H1 (cell line): ENCODE measurements around the gene AP2B1. TPM values are rescaled to one million over a fixed set of nuclear protein-coding genes. Genes with fewer than 3 reads are reported as not detected.

ENCODE experiments used
- CTCF ChIA-PET: fragments of 300-600 bp; sonication (Branson Sonifier 250); formaldehyde crosslinking; loops from one replicate; lab custom pipeline; 2021; ENCODE audit not compliant: partially characterized antibody; lab: Charles Lee
- POLR2A ChIA-PET: fragments of 300-600 bp; sonication (Branson Sonifier 250); formaldehyde crosslinking; loops from one replicate; lab custom pipeline; 2021; ENCODE audit warnings: inconsistent platforms; ENCODE audit not compliant: partially characterized antibody; lab: Charles Lee
- DNase-seq, 2 experiments: peaks; one replicate each; pipeline versions ENCODE4 v3.0.0 to v3.0.0-alpha.2; 2010 to 2022; ENCODE audit warnings: low spot score in 2 of 2, low read depth in 1 of 2, mixed read lengths in 1 of 2
- FAIRE-seq: peaks from 2 replicates; lab custom pipeline; 2011; peaks lifted over from hg19 to GRCh38; lab: Jason Lieb, UNC
- H2AFZ ChIP-seq: 2 replicates; pipeline ENCODE4 v1.8.1; 2012; ENCODE audit warnings: low read length, inconsistent platforms
- H2AK5ac ChIP-seq: 2 replicates; pipeline ENCODE4 v1.6.1; 2013; ENCODE audit warnings: low read depth, low read length
- H2BK120ac ChIP-seq: replicated peaks from 2 replicates; pipeline ENCODE3; 2013; ENCODE audit warnings: low read depth, low read length, inconsistent platforms
- H2BK12ac ChIP-seq: 2 replicates; pipeline ENCODE4 v1.6.1; 2013; ENCODE audit warnings: low read depth, low read length
- H2BK15ac ChIP-seq: 2 replicates; pipeline ENCODE4 v1.6.1; 2013; ENCODE audit warnings: low read length
- H2BK20ac ChIP-seq: 2 replicates; pipeline ENCODE4 v1.6.1; 2013; ENCODE audit warnings: low read length
- H2BK5ac ChIP-seq: 2 replicates; pipeline ENCODE4 v1.6.1; 2013; ENCODE audit warnings: low read depth, low read length
- H3K14ac ChIP-seq: 2 replicates; pipeline ENCODE4 v1.6.1; 2013; ENCODE audit warnings: inconsistent platforms; ENCODE audit not compliant: insufficient read length
- H3K18ac ChIP-seq: 2 replicates; pipeline ENCODE4 v1.6.1; 2013; ENCODE audit warnings: low read length; ENCODE audit errors: extremely low read depth
- H3K23ac ChIP-seq: 2 replicates; pipeline ENCODE4 v1.6.1; 2013; ENCODE audit warnings: inconsistent platforms; ENCODE audit not compliant: insufficient read length
- H3K23me2 ChIP-seq: 2 replicates; pipeline ENCODE4 v1.6.1; 2013; ENCODE audit warnings: low read depth, low read length
- H3K27ac ChIP-seq: 2 replicates; pipeline ENCODE4 v1.6.1; 2011; ENCODE audit warnings: low read depth, low read length, inconsistent platforms
- H3K27me3 ChIP-seq, 4 experiments: replicated peaks in 1 of 4; 1 replicate in 1 of 4; 2 replicates in 3 of 4; pipeline versions ENCODE4 v1.6.1 to v1.8.1; 2011 to 2013; ENCODE audit warnings: low read length in 3 of 4, mild to moderate bottlenecking in 3 of 4, inconsistent platforms in 2 of 4, mixed read lengths in 2 of 4, moderate library complexity in 1 of 4; ENCODE audit not compliant: control insufficient read depth in 3 of 4, insufficient read depth in 3 of 4; ENCODE audit errors: extremely low read depth in 1 of 4
- H3K36me3 ChIP-seq, 4 experiments: 2 replicates each; pipeline versions ENCODE4 v1.6.1 to v1.8.1; 2011 to 2013; ENCODE audit warnings: mild to moderate bottlenecking in 4 of 4, low read length in 3 of 4, moderate library complexity in 2 of 4, control low read depth in 1 of 4, inconsistent platforms in 1 of 4; ENCODE audit not compliant: insufficient read depth in 4 of 4, control insufficient read depth in 2 of 4
- H3K4ac ChIP-seq: replicated peaks from 2 replicates; pipeline ENCODE3; 2013; ENCODE audit warnings: low read length, low read depth, mixed read lengths, inconsistent platforms; ENCODE audit not compliant: insufficient read length
- H3K4me1 ChIP-seq, 4 experiments: replicated peaks in 1 of 4; 1 replicate in 1 of 4; 2 replicates in 3 of 4; pipeline versions ENCODE4 v1.6.1 to v1.8.1; 2011 to 2013; ENCODE audit warnings: low read length in 3 of 4, inconsistent platforms in 2 of 4, mixed read lengths in 1 of 4; ENCODE audit not compliant: insufficient read depth in 4 of 4, control insufficient read depth in 3 of 4
- H3K4me2 ChIP-seq, 2 experiments: 2 replicates each; pipeline versions ENCODE4 v1.6.1 to v1.8.1; 2011 to 2013; ENCODE audit warnings: low read depth in 2 of 2, low read length in 2 of 2, control low read depth in 1 of 2, inconsistent platforms in 1 of 2, mild to moderate bottlenecking in 1 of 2; ENCODE audit not compliant: insufficient read depth in 1 of 2
- H3K4me3 ChIP-seq, 4 experiments: fragments of 200-600, 300-600 bp in 1 of 4; sonication (generic), shearing (Covaris generic), sonication (Bioruptor Twin) in 1 of 4; 2 replicates each; pipeline versions ENCODE4 v1.5.1 to v1.8.1; 2011 to 2016; ENCODE audit warnings: low read length in 4 of 4, low read depth in 3 of 4, control low read depth in 2 of 4, inconsistent platforms in 2 of 4, mild to moderate bottlenecking in 2 of 4, mixed read lengths in 1 of 4, moderate library complexity in 1 of 4; ENCODE audit not compliant: insufficient read depth in 2 of 4; ENCODE audit errors: extremely low read depth in 1 of 4
- H3K56ac ChIP-seq: replicated peaks from 2 replicates; pipeline ENCODE3; 2013; ENCODE audit warnings: low read depth, mild to moderate bottlenecking, mixed read lengths, low read length, inconsistent platforms; ENCODE audit not compliant: insufficient read length
- H3K79me1 ChIP-seq: 2 replicates; pipeline ENCODE4 v1.6.1; 2013; ENCODE audit warnings: low read depth, low read length, control low read depth
- H3K79me2 ChIP-seq, 2 experiments: 2 replicates each; pipeline versions ENCODE4 v1.6.1 to v1.8.1; 2012 to 2013; ENCODE audit warnings: low read length in 2 of 2, mild to moderate bottlenecking in 2 of 2, inconsistent platforms in 1 of 2; ENCODE audit not compliant: insufficient read depth in 2 of 2, control insufficient read depth in 1 of 2
- H3K9ac ChIP-seq, 4 experiments: replicated peaks in 1 of 4; 1 replicate in 1 of 4; 2 replicates in 3 of 4; pipeline versions ENCODE4 v1.6.1 to v1.8.1; 2011 to 2013; ENCODE audit warnings: low read depth in 3 of 4, low read length in 3 of 4, control low read depth in 2 of 4, mild to moderate bottlenecking in 2 of 4, moderate library complexity in 2 of 4, inconsistent platforms in 1 of 4; ENCODE audit errors: extremely low read depth in 1 of 4
- H3K9me3 ChIP-seq, 2 experiments: 2 replicates each; pipeline versions ENCODE4 v1.6.1 to v1.8.1; 2012 to 2013; ENCODE audit warnings: mild to moderate bottlenecking in 2 of 2, moderate library complexity in 2 of 2, control low read depth in 1 of 2, inconsistent platforms in 1 of 2, low read depth in 1 of 2, low read length in 1 of 2, mixed read lengths in 1 of 2; ENCODE audit not compliant: insufficient read depth in 2 of 2
- H4K20me1 ChIP-seq, 2 experiments: replicated peaks in 1 of 2; 2 replicates each; pipeline versions ENCODE3 to v1.8.1; 2011 to 2013; ENCODE audit warnings: inconsistent platforms in 2 of 2, low read length in 2 of 2, mild to moderate bottlenecking in 1 of 2; ENCODE audit not compliant: insufficient read depth in 2 of 2, control insufficient read depth in 1 of 2
- H4K5ac ChIP-seq: 2 replicates; pipeline ENCODE4 v1.6.1; 2013; ENCODE audit warnings: low read length, low read depth, mixed read lengths, inconsistent platforms; ENCODE audit not compliant: insufficient read length
- H4K8ac ChIP-seq: 2 replicates; pipeline ENCODE4 v1.8.0; 2013; ENCODE audit warnings: mild to moderate bottlenecking, moderate library complexity, low read length, inconsistent platforms; ENCODE audit not compliant: insufficient read depth; ENCODE audit errors: extremely low read depth
- H4K91ac ChIP-seq: replicated peaks from 2 replicates; pipeline ENCODE3; 2013; ENCODE audit warnings: low read length, mixed read lengths, inconsistent platforms; ENCODE audit not compliant: insufficient read length
- GABPA ChIP-seq: IDR thresholded peaks from 2 replicates; pipeline ENCODE4 v1.6.1; 2011; ENCODE audit warnings: mild to moderate bottlenecking, low read length, moderate library complexity, borderline replicate concordance; ENCODE audit not compliant: insufficient read depth
- KDM4A ChIP-seq: IDR thresholded peaks from one replicate; pipeline ENCODE4 v1.7.1; 2012; ENCODE audit warnings: low read depth, mild to moderate bottlenecking, moderate library complexity, low read length, inconsistent platforms; ENCODE audit not compliant: severe bottlenecking
- WGBS, 2 experiments: shearing (Covaris generic) in 1 of 2; methylation state at CpG; one replicate each; pipeline versions ENCODE4 v1.1.6 to v1.1.7; 2013 to 2015; ENCODE audit warnings: low lambda C conversion rate in 2 of 2, mixed read lengths in 2 of 2, inconsistent platforms in 1 of 2, low coverage in 1 of 2, missing lambda C conversion rate in 1 of 2; ENCODE audit not compliant: insufficient replicate concordance in 2 of 2, insufficient coverage in 1 of 2, insufficient read length in 1 of 2; ENCODE audit errors: extremely low coverage in 1 of 2, missing lambda C conversion rate in 1 of 2; 5-methylcytosine and 5-hydroxymethylcytosine counted together
- polyA plus RNA-seq, 7 experiments: library from polyadenylated mRNA; depleted of rRNA in 3 of 7; stranded (reverse) in 5 of 7; unstranded in 2 of 7; fragments of >200 nt in 5 of 7; fragments of 200-250 nt in 2 of 7; gene quantifications; 1 replicate in 5 of 7; 2 replicates in 1 of 7; 4 replicates in 1 of 7; pipeline versions ENCODE4 v1.2.1 to v1.2.3, GENCODE V29; 2011 to 2013; ENCODE audit warnings: missing spikeins in 2 of 7, mixed read lengths in 2 of 7
- total RNA-seq: library from RNA; stranded (reverse); fragmentation: NEBNext Ultra II Directional; extraction: Animal tissue kit (Norgen Biotek cat#: 25700); gene quantifications from 2 replicates; pipeline ENCODE4 v1.2.1, GENCODE V29; 2021

AP2B1 gene
- total and polyA plus RNA-seq, 2 of the 8 experiments (the other 6 are each of a cell fraction or from before 2014, with no cell fraction given): 95.5 to 199 TPM

GRCh38 chr17:35559495-35560210, 27.5 kb upstream of the AP2B1 start:
- Histone ChIP-seq H3K79me2 (no peaks in the 10 kb centered on the region), H4K5ac (no peak overlapping the region), H2AFZ (no peak overlapping the region), H4K20me1 (no peaks in the 10 kb centered on the region), H3K23me2 (no peaks in the 10 kb centered on the region), H2AK5ac (no peak overlapping the region), H3K79me1 (no peaks in the 10 kb centered on the region), H4K91ac (no peak overlapping the region), H3K4me3 (no peak overlapping the region), H3K9ac (no peak overlapping the region), H3K18ac (no peak overlapping the region), H3K9me3 (no peaks in the 10 kb centered on the region), H3K4me1 (no peaks in the 10 kb centered on the region), H2BK12ac (no peak overlapping the region), H3K23ac (no peak overlapping the region), H2BK120ac (no peak overlapping the region), H4K8ac (no peak overlapping the region), H3K27me3 (no peaks in the 10 kb centered on the region; a peak in 1 of 7 replicates), H3K36me3 (no peaks in the 10 kb centered on the region), H3K27ac (no peak overlapping the region), H2BK5ac (no peak overlapping the region), H2BK15ac (no peak overlapping the region), H3K4ac (no peak overlapping the region), H3K56ac (no peak overlapping the region), H2BK20ac (no peak overlapping the region), H3K14ac (no peak overlapping the region), H3K4me2 (no peak overlapping the region)
- FAIRE-seq (no peak), DNase-seq (no peak)
- WGBS, 2 experiments: 75% methylated on average over 2 of the region's 2 CpGs; no CpG with 5 or more reads in 1 of the 2 experiments
- ChIA-PET POLR2A (interaction anchor here (1.1 kb wide), 1 partner anchor 9 kb away, joined by 3 read pairs; no protein-coding TSS in a partner anchor), CTCF (interaction anchor here (0.7 to 1.2 kb wide), 3 partner anchors 8 to 349 kb away, joined by 3 to 4 read pairs (median 4); no protein-coding TSS in a partner anchor)
- TF ChIP-seq KDM4A (no peak), GABPA (no peak)
